GM23248 (cell line): ENCODE measurements around the gene RUVBL2. TPM values are rescaled to one million over a fixed set of nuclear protein-coding genes. Genes with fewer than 3 reads are reported as not detected.

ENCODE experiments used
- DNase-seq: peaks from one replicate; pipeline ENCODE4 v3.0.0-alpha.2; 2015
- H2AFZ ChIP-seq: fragments of 200-600 bp; sonication (generic); 2 replicates; pipeline ENCODE4 v1.6.1; 2016; ENCODE audit warnings: antibody characterized with exemption
- H3F3A ChIP-seq: fragments of 200-600 bp; sonication (generic); 2 replicates; pipeline ENCODE4 v1.6.1; 2016; ENCODE audit warnings: mild to moderate bottlenecking, antibody characterized with exemption, mixed run types; ENCODE audit not compliant: insufficient read depth
- H3K27ac ChIP-seq: fragments of 200-600 bp; sonication (generic); 2 replicates; pipeline ENCODE4 v1.5.1; 2016; ENCODE audit warnings: mild to moderate bottlenecking
- H3K27me3 ChIP-seq: fragments of 200-600 bp; sonication (generic); replicated peaks from 2 replicates; pipeline ENCODE4 v1.6.1; 2016; ENCODE audit warnings: mild to moderate bottlenecking; ENCODE audit not compliant: insufficient read depth
- H3K36me3 ChIP-seq: fragments of 200-600 bp; sonication (generic); 2 replicates; pipeline ENCODE4 v1.6.1; 2016; ENCODE audit warnings: low read depth, mild to moderate bottlenecking
- H3K4me1 ChIP-seq: fragments of 200-600 bp; sonication (generic); 2 replicates; pipeline ENCODE4 v1.6.1; 2016; ENCODE audit warnings: mild to moderate bottlenecking; ENCODE audit not compliant: insufficient read depth
- H3K4me2 ChIP-seq: fragments of 200-600 bp; sonication (generic); one replicate; pipeline ENCODE4 v1.6.1; 2016; ENCODE audit warnings: mild to moderate bottlenecking; ENCODE audit not compliant: unreplicated experiment
- H3K4me3 ChIP-seq: fragments of 200-600 bp; sonication (generic); 2 replicates; pipeline ENCODE4 v1.5.1; 2016; ENCODE audit warnings: mild to moderate bottlenecking
- H3K79me2 ChIP-seq: fragments of 200-600 bp; sonication (generic); 2 replicates; pipeline ENCODE4 v1.6.1; 2016; ENCODE audit warnings: mild to moderate bottlenecking; ENCODE audit not compliant: insufficient read depth
- H3K9ac ChIP-seq: fragments of 200-600 bp; sonication (generic); 2 replicates; pipeline ENCODE4 v1.6.1; 2016; ENCODE audit warnings: mild to moderate bottlenecking
- H3K9me2 ChIP-seq: fragments of 200-600 bp; sonication (generic); 2 replicates; pipeline ENCODE4 v1.6.1; 2016; ENCODE audit warnings: mixed run types, mild to moderate bottlenecking, moderate library complexity; ENCODE audit not compliant: insufficient read depth
- H3K9me3 ChIP-seq: fragments of 200-600 bp; sonication (generic); one replicate; pipeline ENCODE4 v1.6.1; 2017; ENCODE audit warnings: low read depth
- H4K20me1 ChIP-seq: fragments of 200-600 bp; sonication (generic); 2 replicates; pipeline ENCODE4 v1.6.0; 2016; ENCODE audit not compliant: insufficient read depth
- EZH2 ChIP-seq: fragments of 200-600 bp; sonication (generic); IDR thresholded peaks from 2 replicates; pipeline ENCODE4 v1.6.1; 2018; ENCODE audit warnings: antibody characterized with exemption, mild to moderate bottlenecking; ENCODE audit not compliant: insufficient read depth, poor library complexity, severe bottlenecking
- EZH2phosphoT487 ChIP-seq: fragments of 200-600 bp; sonication (generic); IDR thresholded peaks from 2 replicates; pipeline ENCODE4 v1.6.1; 2018; ENCODE audit warnings: antibody characterized with exemption, moderate library complexity, mild to moderate bottlenecking, low read depth; ENCODE audit not compliant: insufficient read depth
- WGBS, 2 experiments: methylation state at CpG; one replicate each; pipeline ENCODE4 v1.1.6; 2015 to 2017; ENCODE audit warnings: low lambda C conversion rate in 2 of 2, low coverage in 1 of 2; ENCODE audit errors: missing lambda C conversion rate in 2 of 2; 5-methylcytosine and 5-hydroxymethylcytosine counted together
- in situ Hi-C: fragments of 300-500 bp; cut with MboI; formaldehyde crosslinking; loops from 2 replicates; pipeline ENCODE4 v1.15.0; 2020
- polyA plus RNA-seq: library from polyadenylated mRNA; unstranded; fragments of >200 nt; fragmentation: Nextera tagmentation; extraction: Ambion mirVana; gene quantifications from 2 replicates; pipeline ENCODE4 v1.2.1, GENCODE V29; 2016
- total RNA-seq: library from RNA; depleted of rRNA; stranded (reverse); fragments of >200 nt; shearing (Covaris generic); gene quantifications from 2 replicates; pipeline ENCODE4 v1.2.3, GENCODE V29; 2014

Gene RUVBL2
- total and polyA plus RNA-seq, 2 experiments from 2014 or later, result 129 to 177 TPM

GRCh38 chr19:48970139-48970766 is 23.4 kb upstream of the RUVBL2 start:
- Histone ChIP-seq H3K4me2 (no peak overlapping the region), H3K36me3 (peaks cover 49% of the 10 kb centered on the region), H4K20me1 (peaks cover 12% of the 10 kb centered on the region; the same call in 1 of the 2 replicates), H3K79me2 (peaks cover 22% of the 10 kb centered on the region), H3K9ac (no peak overlapping the region), H3K27me3 (no peaks in the 10 kb centered on the region), H3K4me1 (peaks cover 8% of the 10 kb centered on the region; the same call in 1 of the 2 replicates), H3K27ac (no peak overlapping the region), H3K9me3 (no peaks in the 10 kb centered on the region), H3K9me2 (no peaks in the 10 kb centered on the region), H2AFZ (no peak overlapping the region), H3F3A (peaks cover 56% of the 10 kb centered on the region), H3K4me3 (no peak overlapping the region)
- TF ChIP-seq EZH2 (no peak), EZH2phosphoT487 (no peak)
- no peak for DNase-seq
- 95% methylated on average over 23 of the region's 23 CpGs for WGBS, 2 experiments
- in situ Hi-C loops, result loop anchor here (10.0 kb wide), 1 partner anchor 175 kb away; no protein-coding TSS in a partner anchor

DNA sequence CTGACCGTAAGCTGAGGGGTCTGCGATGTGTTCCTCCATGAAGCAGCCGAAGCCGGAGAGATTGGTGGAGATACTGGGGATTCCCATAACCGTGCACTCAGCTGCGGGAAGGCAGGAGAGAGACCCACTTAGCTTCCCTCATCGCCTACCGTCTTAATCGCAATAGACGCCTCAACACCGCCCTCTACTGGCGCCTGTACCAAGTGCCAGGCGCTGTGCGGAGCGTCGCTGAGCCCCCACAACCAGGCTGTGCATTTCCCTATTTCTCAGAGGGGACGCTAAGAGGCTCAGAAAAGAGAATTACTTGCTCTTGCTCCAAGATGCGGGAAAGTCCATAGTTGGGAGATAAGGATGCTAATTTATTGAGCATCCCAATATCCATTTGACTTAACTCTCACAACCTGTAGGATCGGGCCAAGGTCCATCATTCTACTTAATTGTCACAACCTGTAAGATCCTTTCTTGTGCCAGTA is 22.7 kb upstream of the RUVBL2 start:
- H3K36me3 ChIP-seq, result peaks cover 50% of the 10 kb centered on the region
- peak; percentile 83 for DNase-seq

GRCh38 chr19:48975947-48976847 is 17.5 kb upstream of the RUVBL2 start:
- H3K9ac ChIP-seq, result no peak overlapping the region

More for the DNA sequence above, 22.7 kb upstream of the RUVBL2 start:
- WGBS, 2 experiments, result 28 to 36% methylated on average over 19 of the region's 19 CpGs
- in situ Hi-C loops, result loop anchor here (10.0 kb wide), 1 partner anchor 176 kb away; no protein-coding TSS in a partner anchor
- H3F3A ChIP-seq, result peaks cover 51% of the 10 kb centered on the region
- H3K4me2 ChIP-seq, result no peak overlapping the region
- H3K79me2 ChIP-seq, result peaks cover 15% of the 10 kb centered on the region
- H3K9me2 ChIP-seq, result no peaks in the 10 kb centered on the region
- no peaks in the 10 kb centered on the region for H3K9me3 ChIP-seq
- no peaks in the 10 kb centered on the region for H3K27me3 ChIP-seq
- H4K20me1 ChIP-seq, result peaks cover 10% of the 10 kb centered on the region; the same call in 1 of the 2 replicates
- peaks cover 8% of the 10 kb centered on the region; the same call in 1 of the 2 replicates for H3K4me1 ChIP-seq
- no peak overlapping the region for H2AFZ ChIP-seq
- no peak overlapping the region for H3K4me3 ChIP-seq
- no peak overlapping the region for H3K27ac ChIP-seq
- TF ChIP-seq EZH2 (no peak), EZH2phosphoT487 (no peak)
- no peak overlapping the region for H3K9ac ChIP-seq

DNA sequence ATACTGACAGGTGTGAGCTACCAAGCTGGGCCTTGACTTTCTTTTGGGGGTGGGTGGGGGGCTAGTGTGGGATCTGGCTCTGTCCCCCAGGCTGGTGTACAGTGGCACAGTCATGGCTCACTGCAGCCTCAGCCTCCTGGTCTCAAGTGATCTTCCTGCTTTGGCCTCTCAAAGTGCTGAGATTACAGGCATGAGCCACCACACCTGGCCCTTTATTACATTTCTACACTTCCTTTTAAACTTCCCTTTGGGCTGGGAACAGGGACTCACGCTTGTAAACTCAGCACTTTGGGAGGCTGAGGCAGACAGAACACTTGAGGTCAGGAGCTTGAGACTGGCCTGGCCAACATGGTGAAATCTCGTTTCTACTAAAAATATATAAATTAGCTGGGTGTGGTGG is 16.6 kb upstream of the RUVBL2 start:
- TF ChIP-seq EZH2 (no peak), EZH2phosphoT487 (no peak)

More at GRCh38 chr19:48975947-48976847, 17.5 kb upstream of the RUVBL2 start:
- no peak overlapping the region for H3K4me3 ChIP-seq
- in situ Hi-C loops, result loop anchor here (10.0 kb wide), 1 partner anchor 181 kb away; no protein-coding TSS in a partner anchor
- H3K9me2 ChIP-seq, result no peaks in the 10 kb centered on the region
- 83 to 85% methylated on average over 13 of the region's 13 CpGs for WGBS, 2 experiments
- TF ChIP-seq EZH2phosphoT487 (no peak), EZH2 (no peak)
- H3F3A ChIP-seq, result peaks cover 27% of the 10 kb centered on the region
- no peaks in the 10 kb centered on the region for H4K20me1 ChIP-seq
- H2AFZ ChIP-seq, result no peak overlapping the region
- H3K79me2 ChIP-seq, result no peaks in the 10 kb centered on the region
- no peaks in the 10 kb centered on the region for H3K27me3 ChIP-seq
- H3K4me1 ChIP-seq, result peaks cover 7% of the 10 kb centered on the region; the same call in 1 of the 2 replicates
- H3K27ac ChIP-seq, result no peak overlapping the region
- peak; percentile 29 for DNase-seq
- H3K36me3 ChIP-seq, result peaks cover 47% of the 10 kb centered on the region
- no peak overlapping the region for H3K4me2 ChIP-seq
- no peaks in the 10 kb centered on the region for H3K9me3 ChIP-seq

More for the DNA sequence above, 16.6 kb upstream of the RUVBL2 start:
- no peak overlapping the region for H3K4me2 ChIP-seq
- no peak overlapping the region for H3K9ac ChIP-seq
- no peaks in the 10 kb centered on the region for H3K79me2 ChIP-seq
- 86 to 95% methylated on average over 2 of the region's 2 CpGs for WGBS, 2 experiments
- H3K36me3 ChIP-seq, result peaks cover 53% of the 10 kb centered on the region
- DNase-seq, result no peak
- in situ Hi-C loops, result loop anchor here (10.0 kb wide), 1 partner anchor 182 kb away; no protein-coding TSS in a partner anchor
- no peak overlapping the region for H3K27ac ChIP-seq
- no peaks in the 10 kb centered on the region for H3K27me3 ChIP-seq
- H3K9me2 ChIP-seq, result no peaks in the 10 kb centered on the region
- H3K4me1 ChIP-seq, result peaks cover 7% of the 10 kb centered on the region; the same call in 1 of the 2 replicates
- H3K9me3 ChIP-seq, result no peaks in the 10 kb centered on the region
- H3K4me3 ChIP-seq, result no peak overlapping the region
- H2AFZ ChIP-seq, result no peak overlapping the region
- peaks cover 22% of the 10 kb centered on the region for H3F3A ChIP-seq
- H4K20me1 ChIP-seq, result no peaks in the 10 kb centered on the region
